Measurements from ENCODE around the gene SUMO1. TPM values are rescaled to one million over a fixed set of nuclear protein-coding genes. Genes with fewer than 3 reads are reported as not detected.

SUMO1 gene
- total and polyA plus RNA-seq, 9 of the 15 experiments (the other 6 are each of a cell fraction or from before 2014, with no cell fraction given) = 63.7 to 292 (median 92.0) TPM

GRCh38 chr2:202265467-202266277 lies 27.3 kb upstream of the SUMO1 start, which contains the start of gene NOP58 (continued):
- peak; percentile 70; the same call in 1 of the 2 replicates for TF ChIP-seq FOXP1 (CRISPR knock-in tag; IDR thresholded peaks at IDR 0.05)
- no peak for TF ChIP-seq SMAD3 (CRISPR knock-in tag; conservative IDR thresholded peaks at IDR 0.05)
- TF ChIP-seq MEF2A (IDR thresholded peaks at IDR 0.05; ENCODE audit: control insufficient read depth, low read depth, low read length) = no peak
- TF ChIP-seq ZNF444 (CRISPR knock-in tag; IDR thresholded peaks at IDR 0.05) = no peak
- no peak for TF ChIP-seq YBX1 (IDR thresholded peaks at IDR 0.05)
- no peak for TF ChIP-seq ZNF740 (CRISPR knock-in tag; IDR thresholded peaks at IDR 0.05)
- no peak for TF ChIP-seq ZNF740 (tag; IDR thresholded peaks at IDR 0.05)
- TF ChIP-seq E2F5 (CRISPR knock-in tag; IDR thresholded peaks at IDR 0.05) = 0 out of 2 replicates have a peak, but pooled peaks have one; percentile 24
- TF ChIP-seq ZKSCAN3 (CRISPR knock-in tag; IDR thresholded peaks at IDR 0.05) = no peak
- TF ChIP-seq GATAD2A (IDR thresholded peaks at IDR 0.05) = no peak
- TF ChIP-seq ZKSCAN8 (CRISPR knock-in tag; IDR thresholded peaks at IDR 0.05) = no peak
- TF ChIP-seq PHB (CRISPR knock-in tag; IDR thresholded peaks at IDR 0.05) = no peak
- no peak for TF ChIP-seq ARID3B (CRISPR knock-in tag; IDR thresholded peaks at IDR 0.05; ENCODE audit: borderline replicate concordance)
- TF ChIP-seq ZNF586 (CRISPR knock-in tag; conservative IDR thresholded peaks at IDR 0.05) = no peak
- TF ChIP-seq SPI1 (IDR thresholded peaks at IDR 0.05; ENCODE audit: borderline replicate concordance, low read depth, low read length) = no peak
- no peak for TF ChIP-seq ZBTB1 (CRISPR knock-in tag; IDR thresholded peaks at IDR 0.05; ENCODE audit: borderline replicate concordance, low read depth)
- no peak for TF ChIP-seq CGGBP1 (CRISPR knock-in tag; IDR thresholded peaks at IDR 0.05)
- TF ChIP-seq CREB3L1 (IDR thresholded peaks at IDR 0.05; ENCODE audit: borderline replicate concordance, low read depth) = peak; percentile 86
- no peak for TF ChIP-seq PREB (CRISPR knock-in tag; IDR thresholded peaks at IDR 0.05)
- TF ChIP-seq ZNF507 (tag; conservative IDR thresholded peaks at IDR 0.05) = no peak
- TF ChIP-seq ZNF24 (IDR thresholded peaks at IDR 0.05) = no peak
- TF ChIP-seq CEBPG (CRISPR knock-in tag; IDR thresholded peaks at IDR 0.05) = peak; percentile 49; the same call in 1 of the 2 replicates
- TF ChIP-seq CEBPG (tag; conservative IDR thresholded peaks at IDR 0.05 in 1 of 2, IDR thresholded peaks at IDR 0.05 in 1 of 2) = peak in 1 of 2 experiments; percentile 65; a peak in 2 of 4 replicates

Data from K562 (cell line).